A673 (cell line): ENCODE measurements around the gene TUT7. TPM values are rescaled to one million over a fixed set of nuclear protein-coding genes. Genes with fewer than 3 reads are reported as not detected.

ENCODE experiments used
- BruUV-seq: library from RNA; stranded (reverse); fragments of 400-500 nt; replicated peaks from 2 replicates; lab custom pipeline; 2021; lab: Mats Ljungman, UMichigan
- CTCF ChIA-PET: fragments of 300-600 bp; sonication (Branson Sonifier 250); formaldehyde crosslinking; loops from one replicate; lab custom pipeline; 2022; ENCODE audit warnings: antibody characterized with exemption; lab: Charles Lee
- POLR2A ChIA-PET: fragments of 300-600 bp; sonication (Branson Sonifier 250); formaldehyde crosslinking; loops from one replicate; lab custom pipeline; 2022; ENCODE audit warnings: antibody characterized with exemption; ENCODE audit not compliant: low non-redundant PET; lab: Charles Lee
- DNase-seq: peaks from one replicate; pipeline ENCODE4 v3.0.0-alpha.2; 2015; ENCODE audit warnings: low spot score
- H3K27ac ChIP-seq: fragments of 200-600 bp; sonication (generic); 2 replicates; pipeline ENCODE4 v1.5.1; 2016; ENCODE audit warnings: mixed run types, low read depth, mild to moderate bottlenecking, mixed read lengths, antibody characterized with exemption, low read length; ENCODE audit not compliant: poor library complexity, severe bottlenecking
- H3K27me3 ChIP-seq: fragments of 200-600 bp; sonication (generic); replicated peaks from 2 replicates; pipeline ENCODE4 v1.6.1; 2017; ENCODE audit warnings: mixed run types, low read depth, mild to moderate bottlenecking, mixed read lengths, antibody characterized with exemption, low read length; ENCODE audit not compliant: insufficient read depth, poor library complexity
- H3K36me3 ChIP-seq: fragments of 200-600 bp; sonication (generic); 2 replicates; pipeline ENCODE4 v1.6.1; 2016; ENCODE audit warnings: mixed run types, mild to moderate bottlenecking, mixed read lengths, antibody characterized with exemption, low read length; ENCODE audit not compliant: insufficient read depth, poor library complexity, severe bottlenecking
- H3K4me1 ChIP-seq: fragments of 200-600 bp; sonication (generic); 2 replicates; pipeline ENCODE4 v1.6.1; 2017; ENCODE audit warnings: mixed run types, mild to moderate bottlenecking, mixed read lengths, antibody characterized with exemption, low read length; ENCODE audit not compliant: insufficient read depth, poor library complexity, severe bottlenecking
- H3K4me3 ChIP-seq: fragments of 200-600 bp; sonication (generic); 2 replicates; pipeline ENCODE4 v1.5.1; 2016; ENCODE audit warnings: low read depth, mixed run types, mild to moderate bottlenecking, mixed read lengths, low read length; ENCODE audit not compliant: poor library complexity, severe bottlenecking
- H3K9me3 ChIP-seq: fragments of 200-600 bp; sonication (generic); 2 replicates; pipeline ENCODE4 v1.6.1; 2016; ENCODE audit warnings: mixed run types, low read depth, mild to moderate bottlenecking, mixed read lengths, antibody characterized with exemption, low read length; ENCODE audit not compliant: poor library complexity, severe bottlenecking
- EZH2 ChIP-seq: fragments of 200-600 bp; sonication (generic); IDR thresholded peaks from 2 replicates; pipeline ENCODE4 v1.6.1; 2017; ENCODE audit warnings: borderline replicate concordance, low read depth, mild to moderate bottlenecking, mixed read lengths, antibody characterized with exemption, low read length; ENCODE audit not compliant: poor library complexity, severe bottlenecking
- intact Hi-C: fragments of 100-400 bp; cut with micrococcal nuclease; formaldehyde crosslinking; loops from one replicate; pipeline ENCODE4 v1.10.0; 2022; ENCODE audit not compliant: unreplicated experiment
- total RNA-seq: library from RNA; stranded (reverse); gene quantifications from 2 replicates; pipeline ENCODE4 v1.2.3, GENCODE V29; 2021
- TF ChIP-seq, protein P1 (sequence below): fragments of 300-800, 200-600 bp; sonication (generic); conservative IDR thresholded peaks from 2 replicates; pipeline ENCODE4 v1.5.1; 2017; ENCODE audit warnings: low read depth, mild to moderate bottlenecking, antibody characterized with exemption, low read length, moderate library complexity, mixed read lengths

Gene TUT7
- total RNA-seq, 1 experiment from 2014 or later = 22.7 TPM

DNA sequence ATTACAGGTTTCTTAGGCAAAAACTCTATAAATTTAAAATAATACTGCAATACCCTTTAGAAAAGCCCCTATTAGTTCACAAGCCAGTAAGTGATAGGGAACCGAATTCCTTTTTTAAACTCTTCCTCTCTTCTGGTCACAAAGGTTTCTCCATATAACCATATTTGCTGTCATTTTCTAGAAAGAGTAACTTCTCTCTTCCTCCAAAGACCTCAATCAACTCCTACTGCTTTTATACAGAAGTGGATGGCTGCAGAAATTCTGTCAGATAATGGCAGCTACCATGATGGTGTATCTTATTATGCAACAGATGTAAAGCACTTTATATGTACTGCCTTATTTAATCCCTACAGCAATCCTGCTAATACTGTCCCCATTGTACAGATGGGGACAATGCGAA is 6.2 kb downstream of the TUT7 start:
- Histone ChIP-seq H3K4me3 (no peak overlapping the region), H3K9me3 (no peaks in the 10 kb centered on the region), H3K27ac (no peak overlapping the region), H3K4me1 (peaks cover 13% of the 10 kb centered on the region), H3K27me3 (no peaks in the 10 kb centered on the region), H3K36me3 (peaks cover 18% of the 10 kb centered on the region)
- POLR2A ChIA-PET = no interaction called here
- no TSS peak for BruUV-seq
- DNase-seq = no peak
- CTCF ChIA-PET = no interaction called here
- intact Hi-C loops = no loop called here
- TF ChIP-seq EZH2 = no peak
- TF ChIP-seq, protein P1, sequence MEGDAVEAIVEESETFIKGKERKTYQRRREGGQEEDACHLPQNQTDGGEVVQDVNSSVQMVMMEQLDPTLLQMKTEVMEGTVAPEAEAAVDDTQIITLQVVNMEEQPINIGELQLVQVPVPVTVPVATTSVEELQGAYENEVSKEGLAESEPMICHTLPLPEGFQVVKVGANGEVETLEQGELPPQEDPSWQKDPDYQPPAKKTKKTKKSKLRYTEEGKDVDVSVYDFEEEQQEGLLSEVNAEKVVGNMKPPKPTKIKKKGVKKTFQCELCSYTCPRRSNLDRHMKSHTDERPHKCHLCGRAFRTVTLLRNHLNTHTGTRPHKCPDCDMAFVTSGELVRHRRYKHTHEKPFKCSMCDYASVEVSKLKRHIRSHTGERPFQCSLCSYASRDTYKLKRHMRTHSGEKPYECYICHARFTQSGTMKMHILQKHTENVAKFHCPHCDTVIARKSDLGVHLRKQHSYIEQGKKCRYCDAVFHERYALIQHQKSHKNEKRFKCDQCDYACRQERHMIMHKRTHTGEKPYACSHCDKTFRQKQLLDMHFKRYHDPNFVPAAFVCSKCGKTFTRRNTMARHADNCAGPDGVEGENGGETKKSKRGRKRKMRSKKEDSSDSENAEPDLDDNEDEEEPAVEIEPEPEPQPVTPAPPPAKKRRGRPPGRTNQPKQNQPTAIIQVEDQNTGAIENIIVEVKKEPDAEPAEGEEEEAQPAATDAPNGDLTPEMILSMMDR = no peak

DNA sequence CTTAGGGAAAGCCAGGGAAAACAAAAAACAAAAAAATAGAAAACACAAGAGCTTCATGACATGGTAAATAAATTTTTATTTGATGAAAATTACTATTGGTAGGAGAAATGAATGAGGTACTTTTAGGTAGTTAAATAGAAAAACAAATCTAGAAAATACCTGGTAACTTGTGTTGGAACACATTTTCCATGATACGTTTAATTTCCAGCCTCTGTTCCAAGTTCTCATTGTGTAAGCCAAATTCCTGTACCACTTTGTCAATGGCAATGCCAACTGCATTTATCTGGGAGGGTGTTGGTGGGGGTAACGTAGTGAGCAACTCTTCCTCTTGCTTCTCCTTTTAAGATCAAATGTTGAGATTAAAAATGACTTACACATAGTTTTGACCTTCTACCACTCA is 9.4 kb downstream of the TUT7 start:
- intact Hi-C loops = no loop called here
- H3K36me3 ChIP-seq = peaks cover 40% of the 10 kb centered on the region
- CTCF ChIA-PET = no interaction called here
- no peak for DNase-seq
- H3K27ac ChIP-seq = no peak overlapping the region
- TF ChIP-seq, protein P1 = no peak
- TF ChIP-seq EZH2 = no peak
- no peaks in the 10 kb centered on the region for H3K9me3 ChIP-seq
- no peaks in the 10 kb centered on the region for H3K4me1 ChIP-seq
- no peak overlapping the region for H3K4me3 ChIP-seq
- POLR2A ChIA-PET = no interaction called here
- no TSS peak for BruUV-seq
- no peaks in the 10 kb centered on the region for H3K27me3 ChIP-seq

DNA sequence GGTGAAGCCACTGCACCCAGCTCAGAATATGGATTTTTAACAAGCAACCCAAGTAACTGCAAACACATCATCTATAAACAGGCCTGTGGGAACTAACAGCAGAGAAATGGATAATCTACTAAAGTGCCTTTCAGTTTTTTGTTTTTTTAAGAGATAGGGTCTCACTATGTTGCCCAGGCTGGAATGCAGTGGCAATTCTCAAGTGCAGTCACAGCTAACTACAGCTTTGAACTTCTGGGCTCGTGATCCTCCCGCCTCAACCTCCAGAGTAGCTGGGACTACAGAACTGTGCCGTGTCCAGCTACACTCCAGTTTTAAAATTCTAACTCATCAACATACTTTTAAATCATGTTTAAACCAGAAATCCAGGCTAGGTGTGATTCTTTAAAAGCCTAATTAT is 11.9 kb downstream of the TUT7 start:
- TF ChIP-seq EZH2 = no peak
- TF ChIP-seq, protein P1 = no peak
- Histone ChIP-seq H3K4me1 (no peaks in the 10 kb centered on the region), H3K9me3 (no peaks in the 10 kb centered on the region), H3K36me3 (peaks cover 61% of the 10 kb centered on the region), H3K27me3 (no peaks in the 10 kb centered on the region), H3K27ac (no peak overlapping the region), H3K4me3 (no peak overlapping the region)
- no peak for DNase-seq
- BruUV-seq = no TSS peak
- intact Hi-C loops = no loop called here
- ChIA-PET POLR2A (no interaction called here), CTCF (no interaction called here)
